GM18511 (cell line): ENCODE data around the gene LSR.

ENCODE experiments used
- ATAC-seq: cut with Tn5 transposase; IDR thresholded peaks from one replicate; pipeline ENCODE4 v1.9.1; 2021; ENCODE audit warnings: mild to moderate bottlenecking, moderate library complexity; ENCODE audit not compliant: unreplicated experiment

The LSR gene

DNA sequence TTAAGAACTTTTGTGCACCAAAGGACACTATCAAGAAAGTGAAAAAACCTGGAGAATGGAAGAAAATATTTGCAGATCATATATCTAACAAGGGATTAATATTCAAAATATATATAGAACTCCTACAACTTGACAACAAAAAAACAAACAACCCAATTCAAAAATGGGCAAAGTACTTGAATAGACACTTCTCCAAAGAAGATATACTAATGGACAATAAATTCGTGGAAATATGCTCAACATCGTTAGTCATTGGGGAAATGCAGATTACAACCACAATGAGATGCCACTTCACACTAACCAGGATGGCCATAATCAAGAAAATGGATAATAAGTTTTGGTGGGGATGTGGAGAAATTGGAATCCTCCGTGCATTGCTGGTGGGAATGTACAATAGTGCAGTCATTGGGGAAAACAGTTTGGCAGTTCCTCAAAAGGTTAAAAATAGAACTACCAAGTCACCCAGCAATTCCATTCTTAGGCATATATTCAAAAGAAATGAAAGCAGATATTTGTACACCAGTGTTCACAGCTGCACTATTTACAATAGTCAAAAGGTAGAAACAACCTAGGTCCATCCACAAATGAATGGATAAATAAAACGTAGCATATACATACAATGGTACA lies 2.2 kb upstream of the LSR start:
- no peak for ATAC-seq

- peak; percentile 60 for ATAC-seq
These were observed 1.1 kb upstream of the LSR start for GRCh38 chr19:35247526-35248309.

DNA sequence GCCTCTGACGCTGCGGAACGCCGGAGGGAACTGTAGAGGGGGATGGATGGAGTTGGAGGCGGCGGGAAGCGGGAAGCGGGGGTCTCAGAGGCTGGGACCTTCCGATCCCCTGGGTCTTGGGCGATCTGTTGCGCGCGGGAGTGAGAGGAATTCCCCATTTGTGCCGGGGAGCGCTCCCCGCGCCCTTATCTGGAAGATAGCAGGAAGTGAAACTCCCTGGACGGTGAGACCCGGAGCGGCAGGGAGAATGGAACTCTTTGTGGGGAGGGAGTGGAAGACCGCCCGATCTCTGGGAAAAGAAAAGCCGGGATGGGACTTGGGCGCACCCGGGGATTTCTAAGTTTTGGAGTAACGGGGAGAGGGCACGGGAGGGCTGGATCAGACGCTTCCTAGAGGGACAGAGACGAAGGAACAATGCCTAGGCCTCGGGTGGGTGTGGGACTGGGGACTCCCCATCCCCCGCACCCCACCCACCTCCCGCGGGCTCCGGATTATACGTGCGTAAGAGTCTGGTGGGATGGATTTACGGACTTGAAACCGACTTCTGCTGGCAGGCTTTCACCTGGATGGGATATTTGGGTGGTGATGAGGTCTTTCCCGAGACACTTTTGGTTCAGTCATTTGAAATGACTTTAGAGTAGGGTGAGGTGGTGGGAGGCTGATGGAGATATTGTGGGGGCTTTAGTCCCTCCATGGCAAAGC lies 495 bp downstream of the LSR start:
- ATAC-seq: no peak

DNA sequence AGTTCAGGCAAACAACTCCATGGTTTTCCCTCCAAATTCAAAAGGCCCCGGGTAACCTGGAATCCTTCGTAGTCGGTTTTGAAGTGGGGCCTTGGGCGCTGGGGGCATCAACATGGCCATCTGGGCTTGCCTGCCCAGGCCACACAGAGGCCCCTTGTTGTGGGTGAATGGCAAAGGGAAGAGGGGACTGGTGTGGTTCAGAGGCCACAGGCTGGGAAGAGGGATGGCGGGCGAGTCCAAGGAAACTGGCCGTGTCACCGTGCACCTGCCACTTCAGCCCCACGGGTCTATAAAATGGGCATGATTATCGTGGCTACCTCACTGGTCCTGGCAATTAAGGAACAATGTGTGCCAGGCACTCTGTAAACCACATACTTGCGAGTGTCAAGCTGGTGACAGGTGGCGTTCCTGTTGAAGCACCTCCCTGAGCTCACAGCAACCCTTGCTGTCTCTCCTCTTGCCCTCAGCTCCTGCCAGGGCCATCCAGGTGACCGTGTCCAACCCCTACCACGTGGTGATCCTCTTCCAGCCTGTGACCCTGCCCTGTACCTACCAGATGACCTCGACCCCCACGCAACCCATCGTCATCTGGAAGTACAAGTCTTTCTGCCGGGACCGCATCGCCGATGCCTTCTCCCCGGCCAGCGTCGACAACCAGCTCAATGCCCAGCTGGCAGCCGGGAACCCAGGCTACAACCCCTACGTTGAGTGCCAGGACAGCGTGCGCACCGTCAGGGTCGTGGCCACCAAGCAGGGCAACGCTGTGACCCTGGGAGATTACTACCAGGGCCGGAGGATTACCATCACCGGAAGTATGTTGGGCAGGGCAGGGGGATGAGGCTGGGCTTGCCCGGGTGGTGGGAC lies 1.3 kb downstream of the LSR start:
- ATAC-seq: no peak

- ATAC-seq: no peak
These were observed 2.7 kb downstream of the LSR start for GRCh38 chr19:35251456-35251855.

DNA sequence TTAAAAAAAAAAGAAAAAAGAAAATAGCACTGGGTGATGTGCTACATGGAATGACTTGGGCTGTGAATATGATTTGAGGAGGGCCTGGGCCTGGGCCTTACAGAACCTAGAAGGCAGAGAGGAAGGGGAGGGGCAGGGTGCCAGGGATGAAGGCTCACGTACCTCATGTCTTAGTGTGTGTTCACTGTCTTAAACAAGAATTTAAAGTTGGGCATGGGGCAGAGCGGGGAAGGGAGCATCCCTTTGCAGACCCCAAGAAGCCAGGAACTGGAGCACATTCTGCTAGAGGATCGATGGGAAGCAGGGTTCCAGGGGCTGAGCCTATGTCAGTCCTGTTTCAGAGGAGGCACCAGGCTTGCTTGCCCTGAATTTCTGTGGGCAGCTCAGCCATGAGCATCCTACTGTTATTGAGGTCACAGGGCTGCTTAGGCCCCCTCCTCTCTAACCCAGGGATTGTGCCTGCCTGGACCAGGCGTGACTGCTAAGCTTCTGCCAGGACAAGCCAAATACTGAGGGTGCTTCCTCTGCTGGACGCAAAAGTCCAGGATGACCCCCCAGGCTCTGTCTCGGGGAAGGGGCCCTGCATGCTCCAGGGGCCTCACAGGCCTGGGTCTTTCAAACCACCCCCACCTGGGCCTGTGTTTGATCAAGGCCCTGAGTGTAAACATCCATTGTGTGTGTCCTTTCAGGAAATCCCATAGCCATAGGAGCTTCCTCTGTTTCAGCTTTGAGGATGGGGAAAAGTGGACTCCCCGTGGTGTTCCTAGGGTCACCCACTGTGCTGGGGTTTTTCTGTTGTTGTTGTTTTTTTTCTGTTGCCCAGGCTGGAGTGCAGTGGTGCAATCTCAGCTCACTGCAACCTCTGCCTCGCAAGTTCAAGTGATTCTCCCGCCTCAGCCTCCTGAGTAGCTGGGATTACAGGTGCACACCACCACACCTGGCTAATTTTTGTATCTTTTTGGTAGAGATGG lies 4.8 kb downstream of the LSR start:
- no peak for ATAC-seq

GRCh38 chr19:35254341-35255297 lies 5.8 kb downstream of the LSR start:
- no peak for ATAC-seq

- no peak for ATAC-seq
These were observed 7.8 kb downstream of the LSR start for GRCh38 chr19:35256566-35256965.

- ATAC-seq: no peak
These were observed 8.3 kb downstream of the LSR start for GRCh38 chr19:35257113-35257461.

DNA sequence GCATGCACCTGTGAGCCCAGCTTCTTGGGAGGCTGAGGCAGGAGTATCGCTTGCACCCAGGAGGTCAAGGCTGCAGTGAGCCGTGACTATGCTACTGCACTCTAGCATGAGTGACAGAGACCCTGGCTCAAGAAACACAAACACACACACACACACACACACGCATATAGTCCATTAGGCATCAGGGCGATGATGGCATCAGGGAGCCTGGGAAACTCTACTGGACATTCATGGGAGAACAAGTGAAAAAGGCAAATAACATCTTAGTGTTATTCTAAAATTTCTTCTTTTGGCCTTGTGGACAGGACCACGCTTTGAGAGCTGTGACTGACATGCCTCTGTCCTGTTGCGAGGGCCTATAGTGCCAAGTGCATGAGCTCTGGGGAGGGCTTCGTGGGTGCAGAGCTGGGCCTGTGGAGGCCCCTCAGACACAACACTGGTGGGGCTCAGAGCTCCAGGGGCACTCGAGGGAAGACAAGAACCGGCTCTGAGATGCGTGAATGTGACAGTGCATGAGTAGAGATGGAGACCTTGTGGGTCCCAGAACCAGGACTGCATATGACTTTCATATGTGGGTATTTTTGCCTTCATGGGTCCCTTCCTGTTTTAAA lies 12.0 kb downstream of the LSR start:
- ATAC-seq: no peak

- ATAC-seq: no peak
These were observed 12.7 kb downstream of the LSR start for GRCh38 chr19:35261356-35262100.

- ATAC-seq: no peak
These were observed 13.4 kb downstream of the LSR start for GRCh38 chr19:35262101-35262761.

- no peak for ATAC-seq
These were observed 15.7 kb downstream of the LSR start for GRCh38 chr19:35264268-35265125.

DNA sequence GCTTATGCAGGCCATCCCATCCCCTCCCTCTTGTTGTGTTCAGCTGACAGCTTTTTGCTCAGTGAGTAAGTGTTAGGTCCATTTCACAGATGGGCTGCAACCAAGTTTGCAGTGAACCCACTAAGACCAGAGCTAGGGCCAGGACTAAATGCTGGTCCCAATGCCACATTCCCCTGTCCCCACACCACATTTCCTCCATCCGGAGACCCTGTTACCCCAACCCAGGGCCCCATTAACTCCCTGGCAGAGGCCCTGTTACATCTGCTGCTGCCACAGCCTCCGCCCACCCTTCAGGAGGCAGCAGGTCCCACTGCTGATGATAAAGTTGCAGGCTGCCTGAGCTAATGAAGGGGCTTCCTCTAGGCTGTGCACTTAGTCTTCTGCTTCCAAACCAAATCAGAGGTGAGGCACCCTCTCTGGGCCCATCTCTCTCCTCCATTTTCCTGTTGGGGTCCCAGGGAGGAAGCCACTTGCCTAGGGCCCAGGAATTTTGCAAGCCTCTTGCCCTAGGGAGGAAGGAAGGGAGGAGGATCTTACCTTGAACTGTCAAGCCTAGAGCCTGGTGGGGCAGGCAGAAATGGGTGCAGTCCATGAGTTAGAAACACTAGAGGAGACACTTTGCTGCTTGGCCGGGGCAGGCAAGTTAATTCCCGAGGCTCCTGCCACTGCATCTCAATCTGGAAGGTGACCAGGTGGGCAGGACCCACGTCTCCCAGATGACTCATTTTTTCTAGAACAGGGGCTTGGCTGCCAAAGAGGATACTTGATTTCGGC lies 16.5 kb downstream of the LSR start:
- no peak for ATAC-seq

DNA sequence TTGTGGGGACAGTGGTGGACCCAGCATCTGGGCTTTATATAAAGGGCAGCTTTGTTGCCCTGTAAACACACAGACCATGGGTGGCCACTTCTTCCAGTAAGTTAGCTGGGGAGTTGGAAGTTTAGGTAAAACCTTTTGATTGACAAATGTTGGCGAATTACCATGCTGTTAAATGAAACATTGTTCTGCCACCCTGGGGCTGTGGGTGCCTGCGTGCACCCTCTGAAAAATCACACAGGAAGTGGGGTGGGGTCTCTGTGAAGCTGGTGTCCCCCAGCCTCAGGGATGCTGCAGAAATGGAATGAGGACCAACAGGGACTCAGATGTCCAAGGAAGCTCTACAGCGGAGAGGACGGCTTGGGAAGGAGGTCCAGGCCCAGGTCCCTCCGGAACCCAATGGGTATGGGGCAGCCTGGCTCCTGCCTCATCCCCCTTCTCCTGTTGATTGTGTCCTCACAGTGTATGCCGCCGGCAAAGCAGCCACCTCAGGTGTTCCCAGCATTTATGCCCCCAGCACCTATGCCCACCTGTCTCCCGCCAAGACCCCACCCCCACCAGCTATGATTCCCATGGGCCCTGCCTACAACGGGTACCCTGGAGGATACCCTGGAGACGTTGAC lies 17.2 kb downstream of the LSR start:
- ATAC-seq: no peak
